HG03571 (cell line): ENCODE data around the gene RNLS.
"Not testable (repeated sequence)": the region's sequence is repeated elsewhere in the genome, so short reads cannot be mapped to it uniquely, and the experiment has no call there.

Experiments used
- ATAC-seq: cut with Tn5 transposase; IDR thresholded peaks from one replicate; pipeline ENCODE4 v1.9.1; 2021; ENCODE audit not compliant: unreplicated experiment

RNLS gene

GRCh38 chr10:88525371-88526069 lies 57.6 kb downstream of the RNLS start:
- ATAC-seq = no peak

- ATAC-seq = no peak
Measured at GRCh38 chr10:88523739-88524400, 59.2 kb downstream of the RNLS start.

GRCh38 chr10:88522715-88523114 lies 60.4 kb downstream of the RNLS start:
- no peak for ATAC-seq

DNA sequence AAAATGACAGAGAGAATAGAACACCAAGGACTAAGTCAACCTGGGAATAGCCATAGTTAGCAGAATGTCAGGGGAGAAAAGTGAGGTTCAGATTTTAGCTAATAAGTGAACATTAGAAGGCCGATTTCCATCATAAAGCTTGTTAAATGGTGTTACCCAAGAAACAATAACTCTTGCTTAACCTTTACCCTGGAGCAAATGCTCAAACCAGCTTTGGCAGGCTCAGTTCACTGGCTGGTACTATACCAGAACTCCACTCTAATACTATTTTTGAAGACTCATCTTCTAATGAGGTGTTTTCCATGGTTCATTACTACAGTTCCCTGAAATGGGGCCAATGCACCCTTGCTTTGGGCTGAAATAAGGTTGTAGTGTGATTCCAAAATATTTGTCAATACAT lies 61.3 kb downstream of the RNLS start:
- ATAC-seq = no peak

DNA sequence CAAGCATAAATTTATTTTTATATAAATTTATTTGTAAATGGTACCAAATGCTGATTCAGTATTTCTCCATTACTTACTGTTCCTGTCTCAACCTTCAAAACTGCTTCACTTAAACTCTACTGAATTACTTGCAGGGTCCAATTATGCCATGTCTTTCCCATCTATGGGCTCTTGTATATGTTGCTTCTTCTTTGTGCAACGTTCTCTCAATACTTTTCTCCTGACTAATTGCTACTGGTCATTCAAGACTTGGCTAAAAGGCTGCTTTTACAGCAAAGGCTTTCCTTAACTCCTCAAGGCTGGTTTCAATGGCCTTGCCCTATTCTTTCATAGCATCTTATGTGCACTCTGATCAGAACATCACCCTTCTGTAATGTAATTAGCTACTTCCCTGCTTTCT lies 67.9 kb downstream of the RNLS start:
- ATAC-seq = no peak

DNA sequence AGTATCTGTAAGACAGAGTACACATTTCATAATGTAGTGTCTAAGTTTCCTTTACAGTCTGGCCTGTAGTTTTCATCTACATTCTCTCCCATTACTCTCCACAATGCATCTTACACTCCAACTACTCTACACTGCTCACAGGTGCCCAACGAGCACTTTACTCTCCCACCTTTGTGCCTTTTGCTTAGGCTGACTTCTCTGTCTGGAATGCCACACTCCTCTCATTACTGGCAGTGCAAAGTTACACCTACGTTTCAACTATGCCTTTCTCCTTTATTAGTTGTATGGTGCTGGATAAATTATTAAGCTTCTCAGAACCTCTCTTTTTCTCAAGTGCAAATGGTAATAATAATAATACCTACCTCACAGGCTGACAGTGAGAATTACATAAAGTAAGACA lies 70.5 kb downstream of the RNLS start:
- ATAC-seq = no peak

DNA sequence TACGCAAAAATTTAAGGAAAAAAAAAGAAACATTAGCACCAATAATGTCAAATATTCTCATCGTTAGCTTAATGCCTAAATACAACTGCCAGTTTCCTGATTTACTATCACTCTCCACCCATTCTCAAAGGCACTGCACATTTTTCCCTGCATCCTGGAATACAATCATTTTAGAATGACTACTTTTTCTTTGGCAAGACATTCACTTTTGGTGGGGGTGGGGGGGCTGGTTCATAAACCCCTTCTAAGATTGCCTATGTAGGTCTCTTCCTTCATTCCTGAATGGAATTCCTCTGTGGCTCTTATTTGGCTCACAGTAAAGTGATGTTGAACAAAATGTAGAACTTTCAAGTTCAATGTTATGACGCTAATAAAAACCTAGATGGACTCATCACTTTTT lies 74.3 kb downstream of the RNLS start:
- ATAC-seq = no peak

- ATAC-seq = no peak
Measured at GRCh38 chr10:88507826-88508453, 75.2 kb downstream of the RNLS start.

- ATAC-seq = no peak
Measured at GRCh38 chr10:88507404-88507803, 75.7 kb downstream of the RNLS start.

GRCh38 chr10:88505680-88506215 lies 77.4 kb downstream of the RNLS start:
- no peak for ATAC-seq

- ATAC-seq = no peak
Measured at GRCh38 chr10:88505265-88505664, 77.9 kb downstream of the RNLS start.

DNA sequence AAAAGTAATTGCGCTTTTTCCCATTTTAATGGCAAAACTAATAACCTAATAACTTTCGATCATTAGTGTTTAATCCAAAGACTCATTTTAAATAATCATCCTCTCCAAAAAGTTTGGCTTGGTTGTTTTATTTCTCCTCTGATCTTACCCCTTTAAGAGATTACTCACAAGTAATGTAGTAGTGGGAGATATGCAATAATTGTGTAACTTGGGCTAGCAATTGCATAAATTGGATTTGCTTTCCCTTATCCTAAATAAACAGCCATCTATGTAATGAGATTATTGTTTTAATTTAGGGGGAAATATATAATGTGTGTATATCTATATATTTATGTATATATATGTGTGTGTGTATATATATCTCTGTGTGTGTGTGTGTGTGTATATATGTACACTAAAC lies 82.5 kb downstream of the RNLS start:
- no peak for ATAC-seq

GRCh38 chr10:88499569-88500470 lies 83.3 kb downstream of the RNLS start:
- ATAC-seq = no peak

- no peak for ATAC-seq
Measured at GRCh38 chr10:88497913-88498312, 85.2 kb downstream of the RNLS start.

GRCh38 chr10:88494537-88494936 lies 88.6 kb downstream of the RNLS start:
- no peak for ATAC-seq

GRCh38 chr10:88493691-88494483 lies 89.2 kb downstream of the RNLS start:
- ATAC-seq = no peak

DNA sequence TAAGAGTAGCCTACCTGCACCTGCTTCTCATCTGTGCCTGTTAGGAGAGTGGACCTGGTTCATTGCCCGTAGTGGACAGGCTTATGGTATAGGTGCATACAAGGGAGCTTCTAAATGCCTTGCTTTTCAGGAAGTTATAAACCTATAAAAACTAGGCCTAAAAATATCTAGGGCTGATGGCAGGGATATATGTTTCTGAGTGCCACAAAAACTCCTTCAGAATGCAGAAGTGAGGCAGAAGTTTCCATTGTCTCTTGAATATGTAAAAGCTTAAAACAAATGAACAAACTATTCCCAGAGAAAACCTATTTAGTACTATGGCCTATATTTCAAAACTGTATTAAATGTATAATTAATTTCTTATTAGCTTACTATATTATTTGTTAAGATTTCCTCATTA lies 91.8 kb downstream of the RNLS start:
- no peak for ATAC-seq

DNA sequence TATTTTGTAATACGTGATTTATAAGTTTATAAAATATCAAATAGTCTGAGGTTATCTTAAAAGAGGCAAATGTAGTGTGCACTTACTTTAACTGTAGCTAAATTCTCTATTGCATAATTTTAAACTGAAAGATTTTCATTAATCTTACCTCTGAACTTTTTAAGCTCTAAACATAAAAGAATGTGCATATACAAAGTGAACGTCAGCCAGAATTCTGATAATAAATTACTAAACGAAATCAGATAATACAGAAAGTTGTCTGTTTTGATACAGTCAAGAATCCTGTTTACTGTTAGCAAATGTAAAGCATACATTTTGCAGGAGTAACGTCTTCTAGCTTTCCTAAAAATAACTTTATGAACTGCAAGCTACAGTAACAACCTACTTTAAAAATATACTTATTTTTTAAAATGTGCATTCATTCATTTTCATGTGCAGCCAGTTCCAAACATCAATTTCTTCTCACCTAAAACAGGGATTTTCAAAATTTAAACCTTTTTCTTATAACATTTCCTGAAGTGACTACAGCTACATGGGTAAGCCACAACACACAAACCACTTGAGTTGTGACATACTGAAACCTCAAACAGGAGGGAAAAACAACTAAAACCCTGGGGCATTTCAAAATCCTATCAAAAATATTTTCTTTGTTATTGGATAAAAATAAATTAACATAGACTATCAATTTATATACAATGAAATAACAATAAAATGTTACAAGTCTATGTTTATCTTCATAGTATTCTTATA lies 92.7 kb downstream of the RNLS start:
- no peak for ATAC-seq

GRCh38 chr10:88489107-88489506 lies 94.0 kb downstream of the RNLS start:
- ATAC-seq = no peak

DNA sequence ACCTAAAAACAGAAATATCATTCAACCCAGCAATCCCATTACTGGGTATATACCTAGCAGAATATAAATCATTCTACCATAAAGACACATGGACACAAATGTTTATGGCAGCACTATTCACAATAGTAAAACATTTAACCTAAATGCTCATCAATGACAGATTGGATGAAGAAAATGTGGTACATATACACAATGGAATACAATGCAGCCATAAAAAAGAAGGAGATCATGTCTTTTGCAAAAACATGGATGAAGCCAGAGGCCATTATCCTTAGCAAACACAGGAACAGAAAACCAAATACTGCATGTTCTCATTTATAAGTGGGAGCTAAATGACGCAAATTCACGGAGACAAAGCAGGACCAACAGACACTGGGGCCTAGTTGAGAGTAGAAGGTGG lies 96.3 kb downstream of the RNLS start:
- not testable (repeated sequence) for ATAC-seq
